H1 (cell line): ENCODE measurements around the gene ENDOG. TPM values are rescaled to one million over a fixed set of nuclear protein-coding genes. Genes with fewer than 3 reads are reported as not detected.

Source experiments
- CTCF ChIA-PET: fragments of 300-600 bp; sonication (Branson Sonifier 250); formaldehyde crosslinking; loops from one replicate; lab custom pipeline; 2021; ENCODE audit not compliant: partially characterized antibody; lab: Charles Lee
- POLR2A ChIA-PET: fragments of 300-600 bp; sonication (Branson Sonifier 250); formaldehyde crosslinking; loops from one replicate; lab custom pipeline; 2021; ENCODE audit warnings: inconsistent platforms; ENCODE audit not compliant: partially characterized antibody; lab: Charles Lee
- DNase-seq, 2 experiments: peaks; one replicate each; pipeline versions ENCODE4 v3.0.0 to v3.0.0-alpha.2; 2010 to 2022; ENCODE audit warnings: low spot score in 2 of 2, low read depth in 1 of 2, mixed read lengths in 1 of 2
- FAIRE-seq: peaks from 2 replicates; lab custom pipeline; 2011; peaks lifted over from hg19 to GRCh38; lab: Jason Lieb, UNC
- H2AFZ ChIP-seq: 2 replicates; pipeline ENCODE4 v1.8.1; 2012; ENCODE audit warnings: low read length, inconsistent platforms
- H2AK5ac ChIP-seq: 2 replicates; pipeline ENCODE4 v1.6.1; 2013; ENCODE audit warnings: low read depth, low read length
- H2BK120ac ChIP-seq: replicated peaks from 2 replicates; pipeline ENCODE3; 2013; ENCODE audit warnings: low read depth, low read length, inconsistent platforms
- H2BK12ac ChIP-seq: 2 replicates; pipeline ENCODE4 v1.6.1; 2013; ENCODE audit warnings: low read depth, low read length
- H2BK15ac ChIP-seq: 2 replicates; pipeline ENCODE4 v1.6.1; 2013; ENCODE audit warnings: low read length
- H2BK20ac ChIP-seq: 2 replicates; pipeline ENCODE4 v1.6.1; 2013; ENCODE audit warnings: low read length
- H2BK5ac ChIP-seq: 2 replicates; pipeline ENCODE4 v1.6.1; 2013; ENCODE audit warnings: low read depth, low read length
- H3K14ac ChIP-seq: 2 replicates; pipeline ENCODE4 v1.6.1; 2013; ENCODE audit warnings: inconsistent platforms; ENCODE audit not compliant: insufficient read length
- H3K18ac ChIP-seq: 2 replicates; pipeline ENCODE4 v1.6.1; 2013; ENCODE audit warnings: low read length; ENCODE audit errors: extremely low read depth
- H3K23ac ChIP-seq: 2 replicates; pipeline ENCODE4 v1.6.1; 2013; ENCODE audit warnings: inconsistent platforms; ENCODE audit not compliant: insufficient read length
- H3K23me2 ChIP-seq: 2 replicates; pipeline ENCODE4 v1.6.1; 2013; ENCODE audit warnings: low read depth, low read length
- H3K27ac ChIP-seq: 2 replicates; pipeline ENCODE4 v1.6.1; 2011; ENCODE audit warnings: low read depth, low read length, inconsistent platforms
- H3K27me3 ChIP-seq, 4 experiments: replicated peaks in 1 of 4; 1 replicate in 1 of 4; 2 replicates in 3 of 4; pipeline versions ENCODE4 v1.6.1 to v1.8.1; 2011 to 2013; ENCODE audit warnings: low read length in 3 of 4, mild to moderate bottlenecking in 3 of 4, inconsistent platforms in 2 of 4, mixed read lengths in 2 of 4, moderate library complexity in 1 of 4; ENCODE audit not compliant: control insufficient read depth in 3 of 4, insufficient read depth in 3 of 4; ENCODE audit errors: extremely low read depth in 1 of 4
- H3K36me3 ChIP-seq, 4 experiments: 2 replicates each; pipeline versions ENCODE4 v1.6.1 to v1.8.1; 2011 to 2013; ENCODE audit warnings: mild to moderate bottlenecking in 4 of 4, low read length in 3 of 4, moderate library complexity in 2 of 4, control low read depth in 1 of 4, inconsistent platforms in 1 of 4; ENCODE audit not compliant: insufficient read depth in 4 of 4, control insufficient read depth in 2 of 4
- H3K4ac ChIP-seq: replicated peaks from 2 replicates; pipeline ENCODE3; 2013; ENCODE audit warnings: low read length, low read depth, mixed read lengths, inconsistent platforms; ENCODE audit not compliant: insufficient read length
- H3K4me1 ChIP-seq, 4 experiments: replicated peaks in 1 of 4; 1 replicate in 1 of 4; 2 replicates in 3 of 4; pipeline versions ENCODE4 v1.6.1 to v1.8.1; 2011 to 2013; ENCODE audit warnings: low read length in 3 of 4, inconsistent platforms in 2 of 4, mixed read lengths in 1 of 4; ENCODE audit not compliant: insufficient read depth in 4 of 4, control insufficient read depth in 3 of 4
- H3K4me2 ChIP-seq, 2 experiments: 2 replicates each; pipeline versions ENCODE4 v1.6.1 to v1.8.1; 2011 to 2013; ENCODE audit warnings: low read depth in 2 of 2, low read length in 2 of 2, control low read depth in 1 of 2, inconsistent platforms in 1 of 2, mild to moderate bottlenecking in 1 of 2; ENCODE audit not compliant: insufficient read depth in 1 of 2
- H3K4me3 ChIP-seq, 4 experiments: fragments of 200-600, 300-600 bp in 1 of 4; sonication (generic), shearing (Covaris generic), sonication (Bioruptor Twin) in 1 of 4; 2 replicates each; pipeline versions ENCODE4 v1.5.1 to v1.8.1; 2011 to 2016; ENCODE audit warnings: low read length in 4 of 4, low read depth in 3 of 4, control low read depth in 2 of 4, inconsistent platforms in 2 of 4, mild to moderate bottlenecking in 2 of 4, mixed read lengths in 1 of 4, moderate library complexity in 1 of 4; ENCODE audit not compliant: insufficient read depth in 2 of 4; ENCODE audit errors: extremely low read depth in 1 of 4
- H3K56ac ChIP-seq: replicated peaks from 2 replicates; pipeline ENCODE3; 2013; ENCODE audit warnings: low read depth, mild to moderate bottlenecking, mixed read lengths, low read length, inconsistent platforms; ENCODE audit not compliant: insufficient read length
- H3K79me1 ChIP-seq: 2 replicates; pipeline ENCODE4 v1.6.1; 2013; ENCODE audit warnings: low read depth, low read length, control low read depth
- H3K79me2 ChIP-seq, 2 experiments: 2 replicates each; pipeline versions ENCODE4 v1.6.1 to v1.8.1; 2012 to 2013; ENCODE audit warnings: low read length in 2 of 2, mild to moderate bottlenecking in 2 of 2, inconsistent platforms in 1 of 2; ENCODE audit not compliant: insufficient read depth in 2 of 2, control insufficient read depth in 1 of 2
- H3K9ac ChIP-seq, 4 experiments: replicated peaks in 1 of 4; 1 replicate in 1 of 4; 2 replicates in 3 of 4; pipeline versions ENCODE4 v1.6.1 to v1.8.1; 2011 to 2013; ENCODE audit warnings: low read depth in 3 of 4, low read length in 3 of 4, control low read depth in 2 of 4, mild to moderate bottlenecking in 2 of 4, moderate library complexity in 2 of 4, inconsistent platforms in 1 of 4; ENCODE audit errors: extremely low read depth in 1 of 4
- H3K9me3 ChIP-seq, 2 experiments: 2 replicates each; pipeline versions ENCODE4 v1.6.1 to v1.8.1; 2012 to 2013; ENCODE audit warnings: mild to moderate bottlenecking in 2 of 2, moderate library complexity in 2 of 2, control low read depth in 1 of 2, inconsistent platforms in 1 of 2, low read depth in 1 of 2, low read length in 1 of 2, mixed read lengths in 1 of 2; ENCODE audit not compliant: insufficient read depth in 2 of 2
- H4K20me1 ChIP-seq, 2 experiments: replicated peaks in 1 of 2; 2 replicates each; pipeline versions ENCODE3 to v1.8.1; 2011 to 2013; ENCODE audit warnings: inconsistent platforms in 2 of 2, low read length in 2 of 2, mild to moderate bottlenecking in 1 of 2; ENCODE audit not compliant: insufficient read depth in 2 of 2, control insufficient read depth in 1 of 2
- H4K5ac ChIP-seq: 2 replicates; pipeline ENCODE4 v1.6.1; 2013; ENCODE audit warnings: low read length, low read depth, mixed read lengths, inconsistent platforms; ENCODE audit not compliant: insufficient read length
- H4K8ac ChIP-seq: 2 replicates; pipeline ENCODE4 v1.8.0; 2013; ENCODE audit warnings: mild to moderate bottlenecking, moderate library complexity, low read length, inconsistent platforms; ENCODE audit not compliant: insufficient read depth; ENCODE audit errors: extremely low read depth
- H4K91ac ChIP-seq: replicated peaks from 2 replicates; pipeline ENCODE3; 2013; ENCODE audit warnings: low read length, mixed read lengths, inconsistent platforms; ENCODE audit not compliant: insufficient read length
- ASH2L ChIP-seq: fragments of 200-600, 300-600 bp; sonication (generic); IDR thresholded peaks from one replicate; pipeline ENCODE4 v1.7.1; 2017; ENCODE audit warnings: low read length
- CTCF ChIP-seq, 3 experiments: IDR thresholded peaks; 1 replicate in 2 of 3; 2 replicates in 1 of 3; pipeline versions ENCODE4 v1.5.1 to v1.6.1; 2011; ENCODE audit warnings: low read length in 3 of 3, mild to moderate bottlenecking in 3 of 3, inconsistent platforms in 2 of 3, low read depth in 1 of 3, moderate library complexity in 1 of 3; ENCODE audit not compliant: insufficient read depth in 1 of 3; ENCODE audit errors: control extremely low read depth in 1 of 3
- EP300 ChIP-seq, 2 experiments: IDR thresholded peaks; 1 replicate in 1 of 2; 2 replicates in 1 of 2; pipeline ENCODE4 v1.6.1; 2011 to 2012; ENCODE audit warnings: low read depth in 2 of 2, low read length in 2 of 2, mild to moderate bottlenecking in 2 of 2, borderline replicate concordance in 1 of 2, inconsistent platforms in 1 of 2, moderate library complexity in 1 of 2
- SUZ12 ChIP-seq: fragments of 200-600 bp; sonication (generic); IDR thresholded peaks from 2 replicates; pipeline ENCODE4 v1.6.1; 2012; ENCODE audit warnings: mild to moderate bottlenecking, inconsistent platforms, low read length, moderate library complexity, mixed read lengths
- USF2 ChIP-seq: IDR thresholded peaks from 2 replicates; pipeline ENCODE4 v1.6.1; 2011; ENCODE audit warnings: low read length, improper control_type of control experiment
- ZNF274 ChIP-seq: IDR thresholded peaks from 2 replicates; pipeline ENCODE4 v1.7.0; 2012; ENCODE audit warnings: low read length, borderline replicate concordance; ENCODE audit errors: extremely low read depth
- WGBS, 2 experiments: shearing (Covaris generic) in 1 of 2; methylation state at CpG; one replicate each; pipeline versions ENCODE4 v1.1.6 to v1.1.7; 2013 to 2015; ENCODE audit warnings: low lambda C conversion rate in 2 of 2, mixed read lengths in 2 of 2, inconsistent platforms in 1 of 2, low coverage in 1 of 2, missing lambda C conversion rate in 1 of 2; ENCODE audit not compliant: insufficient replicate concordance in 2 of 2, insufficient coverage in 1 of 2, insufficient read length in 1 of 2; ENCODE audit errors: extremely low coverage in 1 of 2, missing lambda C conversion rate in 1 of 2; 5-methylcytosine and 5-hydroxymethylcytosine counted together
- polyA plus RNA-seq, 7 experiments: library from polyadenylated mRNA; depleted of rRNA in 3 of 7; stranded (reverse) in 5 of 7; unstranded in 2 of 7; fragments of >200 nt in 5 of 7; fragments of 200-250 nt in 2 of 7; gene quantifications; 1 replicate in 5 of 7; 2 replicates in 1 of 7; 4 replicates in 1 of 7; pipeline versions ENCODE4 v1.2.1 to v1.2.3, GENCODE V29; 2011 to 2013; ENCODE audit warnings: missing spikeins in 2 of 7, mixed read lengths in 2 of 7
- total RNA-seq: library from RNA; stranded (reverse); fragmentation: NEBNext Ultra II Directional; extraction: Animal tissue kit (Norgen Biotek cat#: 25700); gene quantifications from 2 replicates; pipeline ENCODE4 v1.2.1, GENCODE V29; 2021

ENDOG gene
- total and polyA plus RNA-seq, 2 of the 8 experiments (the other 6 are each of a cell fraction or from before 2014, with no cell fraction given) = 17.5 to 23.4 TPM

GRCh38 chr9:128781187-128782070 lies 36.9 kb upstream of the ENDOG start:
- H3K23me2 ChIP-seq = no peaks in the 10 kb centered on the region
- no peak overlapping the region for H3K4ac ChIP-seq
- no peak overlapping the region for H2BK5ac ChIP-seq
- no peak overlapping the region for H2BK120ac ChIP-seq
- H3K27me3 ChIP-seq = no peaks in the 10 kb centered on the region
- no peak overlapping the region for H3K4me3 ChIP-seq
- no peak overlapping the region for H3K56ac ChIP-seq
- H3K27ac ChIP-seq = no peak overlapping the region
- DNase-seq (no peak), FAIRE-seq (no peak)
- no peaks in the 10 kb centered on the region for H3K4me1 ChIP-seq
- no peak overlapping the region; a peak in 1 of 7 replicates for H3K9ac ChIP-seq
- no peak overlapping the region for H3K18ac ChIP-seq
- H4K91ac ChIP-seq = no peak overlapping the region
- ChIA-PET POLR2A (interaction anchor here (1.5 kb wide), 2 partner anchors 10 to 79 kb away, joined by 3 to 4 read pairs; partner anchors contain the start of genes PKN3 and ZER1), CTCF (interaction anchor here (0.9 to 1.6 kb wide), 5 partner anchors 8 to 26 kb away, joined by 3 to 5 read pairs (median 4); no protein-coding TSS in a partner anchor)
- no peak overlapping the region for H3K4me2 ChIP-seq
- H4K20me1 ChIP-seq = no peaks in the 10 kb centered on the region
- peaks cover 0 to 7% of the 10 kb centered on the region in 2 experiments; a peak in 1 of 4 replicates for H3K9me3 ChIP-seq
- H3K36me3 ChIP-seq = no peaks in the 10 kb centered on the region
- H4K8ac ChIP-seq = no peak overlapping the region
- no peak overlapping the region for H2BK15ac ChIP-seq
- H3K79me2 ChIP-seq = no peaks in the 10 kb centered on the region
- H3K79me1 ChIP-seq = no peaks in the 10 kb centered on the region
- no peak overlapping the region for H4K5ac ChIP-seq
- no peak overlapping the region for H2AFZ ChIP-seq
- H2BK12ac ChIP-seq = no peak overlapping the region
- no peak overlapping the region for H2AK5ac ChIP-seq
- H2BK20ac ChIP-seq = no peak overlapping the region
- H3K14ac ChIP-seq = no peak overlapping the region
- 84% methylated on average over 7 of the region's 7 CpGs; no CpG with 5 or more reads in 1 of the 2 experiments for WGBS, 2 experiments
- no peak overlapping the region for H3K23ac ChIP-seq
- TF ChIP-seq ZNF274 (no peak), USF2 (no peak), CTCF (IDR thresholded peaks at IDR 0.05; ENCODE audit: control extremely low read depth in 1 of 3, insufficient read depth in 1 of 3, low read depth in 1 of 3, low read length in 3 of 3) (no peak), ASH2L (no peak), EP300 (IDR thresholded peaks at IDR 0.05; ENCODE audit: borderline replicate concordance in 1 of 2, low read depth in 2 of 2, low read length in 2 of 2) (no peak), SUZ12 (no peak)
